Endothelial cell of umbilical vein (primary cell): ENCODE data around the gene KLHDC4. TPM values are rescaled to one million over a fixed set of nuclear protein-coding genes. Genes with fewer than 3 reads are reported as not detected.

Experiments
- BruUV-seq: library from RNA; stranded (reverse); fragments of 400-500 nt; replicated peaks from 2 replicates; lab custom pipeline; 2021; lab: Mats Ljungman, UMichigan
- CTCF ChIA-PET: fragments of 300-600, 350-600 bp; sonication (Branson Sonifier 250); formaldehyde crosslinking; loops from one replicate; lab custom pipeline; 2021; ENCODE audit warnings: antibody characterized with exemption, inconsistent platforms; lab: Charles Lee
- POLR2A ChIA-PET: fragments of 300-600, 350-600 bp; sonication (Branson Sonifier 250); formaldehyde crosslinking; loops from one replicate; lab custom pipeline; 2021; ENCODE audit warnings: antibody characterized with exemption, inconsistent platforms; lab: Charles Lee
- DNase-seq: peaks from one replicate; pipeline ENCODE4 v3.0.0-alpha.2; 2011; ENCODE audit warnings: low read depth, low spot score
- FAIRE-seq: peaks from 2 replicates; lab custom pipeline; 2011; peaks lifted over from hg19 to GRCh38; lab: Jason Lieb, UNC
- H2AFZ ChIP-seq: 2 replicates; pipeline ENCODE4 v1.6.0; 2012; ENCODE audit warnings: low read depth, low read length, control low read depth, inconsistent platforms
- H3K27ac ChIP-seq: 2 replicates; pipeline ENCODE4 v1.5.1; 2011; ENCODE audit warnings: low read depth, mild to moderate bottlenecking, control low read depth, low read length, moderate library complexity; ENCODE audit not compliant: insufficient read depth
- H3K27me3 ChIP-seq, 2 experiments: 2 replicates each; pipeline versions ENCODE4 v1.6.0 to v1.6.1; 2011; ENCODE audit warnings: low read length in 2 of 2, mixed read lengths in 1 of 2; ENCODE audit not compliant: control insufficient read depth in 2 of 2, insufficient read depth in 2 of 2
- H3K36me3 ChIP-seq, 2 experiments: 2 replicates in 1 of 2; 3 replicates in 1 of 2; pipeline ENCODE4 v1.5.1; 2011; ENCODE audit warnings: low read length in 2 of 2, mild to moderate bottlenecking in 1 of 2, moderate library complexity in 1 of 2; ENCODE audit not compliant: control insufficient read depth in 2 of 2, insufficient read depth in 2 of 2; ENCODE audit errors: extremely low read depth in 1 of 2
- H3K4me1 ChIP-seq: 3 replicates; pipeline ENCODE4 v1.5.1; 2011; ENCODE audit warnings: mild to moderate bottlenecking, low read length; ENCODE audit not compliant: control insufficient read depth, insufficient read depth; ENCODE audit errors: extremely low read depth
- H3K4me2 ChIP-seq: 2 replicates; pipeline ENCODE4 v1.6.1; 2011; ENCODE audit warnings: low read length, control low read depth, mixed read lengths; ENCODE audit not compliant: insufficient read depth
- H3K4me3 ChIP-seq, 3 experiments: fragments of 200-600 bp in 1 of 3; sonication (generic), shearing (Covaris generic) in 1 of 3; replicated peaks in 1 of 3; 2 replicates each; pipeline ENCODE4 v1.5.1; 2011 to 2016; ENCODE audit warnings: control low read depth in 3 of 3, low read length in 3 of 3, mild to moderate bottlenecking in 2 of 3, inconsistent platforms in 1 of 3, low read depth in 1 of 3, moderate library complexity in 1 of 3; ENCODE audit not compliant: insufficient read depth in 1 of 3
- H3K79me2 ChIP-seq: 2 replicates; pipeline ENCODE4 v1.6.0; 2012; ENCODE audit warnings: low read length, inconsistent platforms; ENCODE audit not compliant: control insufficient read depth, insufficient read depth
- H3K9ac ChIP-seq: replicated peaks from 2 replicates; pipeline ENCODE3; 2011; ENCODE audit warnings: low read length, control low read depth; ENCODE audit not compliant: insufficient read depth; ENCODE audit errors: extremely low read depth
- H3K9me1 ChIP-seq: replicated peaks from 3 replicates; pipeline ENCODE4 v1.6.0; 2011; ENCODE audit warnings: mild to moderate bottlenecking, low read length; ENCODE audit not compliant: control insufficient read depth, insufficient read depth; ENCODE audit errors: extremely low read depth
- H3K9me3 ChIP-seq: replicated peaks from 2 replicates; pipeline ENCODE4 v1.5.1; 2012; ENCODE audit warnings: low read length, inconsistent platforms; ENCODE audit not compliant: control insufficient read depth, insufficient read depth
- H4K20me1 ChIP-seq: replicated peaks from 2 replicates; pipeline ENCODE3; 2011; ENCODE audit warnings: mild to moderate bottlenecking, low read length; ENCODE audit not compliant: control insufficient read depth, insufficient read depth; ENCODE audit errors: extremely low read depth
- EZH2 ChIP-seq: IDR thresholded peaks from 2 replicates; pipeline ENCODE4 v1.6.1; 2012; ENCODE audit warnings: borderline replicate concordance, low read depth, mild to moderate bottlenecking, moderate library complexity, low read length, inconsistent platforms; ENCODE audit not compliant: severe bottlenecking
- FOS ChIP-seq: IDR thresholded peaks from 2 replicates; pipeline ENCODE4 v1.6.1; 2011; ENCODE audit warnings: mild to moderate bottlenecking, low read length, moderate library complexity, borderline replicate concordance; ENCODE audit not compliant: insufficient read depth
- GATA2 ChIP-seq: IDR thresholded peaks from 2 replicates; pipeline ENCODE4 v1.7.0; 2011; ENCODE audit warnings: low read depth, mild to moderate bottlenecking, moderate library complexity, mixed read lengths, low read length; ENCODE audit not compliant: insufficient read length, insufficient read depth
- JUN ChIP-seq: IDR thresholded peaks from 2 replicates; pipeline ENCODE4 v1.6.1; 2011; ENCODE audit warnings: borderline replicate concordance, low read depth; ENCODE audit not compliant: insufficient read length, insufficient read depth
- MAX ChIP-seq: IDR thresholded peaks from 2 replicates; pipeline ENCODE4 v1.6.1; 2011; ENCODE audit not compliant: insufficient read depth, insufficient read length
- MYC ChIP-seq: IDR thresholded peaks from one replicate; pipeline ENCODE4 v1.6.1; 2011; ENCODE audit warnings: mild to moderate bottlenecking, low read depth, low read length
- POLR2A ChIP-seq: IDR thresholded peaks from 2 replicates; pipeline ENCODE4 v1.6.1; 2012; ENCODE audit warnings: low read depth, mild to moderate bottlenecking, control low read depth, low read length
- POLR2AphosphoS5 ChIP-seq: IDR thresholded peaks from 2 replicates; pipeline ENCODE4 v1.6.1; 2012; ENCODE audit warnings: low read depth, mild to moderate bottlenecking, control low read depth, low read length, moderate library complexity; ENCODE audit not compliant: insufficient read depth
- dilution Hi-C: fragments of 300-500 bp; cut with MboI; formaldehyde crosslinking; loops from one replicate; pipeline ENCODE4 v1.15.0; 2019; ENCODE audit warnings: low sequenced_read_pairs; ENCODE audit not compliant: extremely low pct_ligation_motif_present
- intact Hi-C: fragments of 100-400 bp; cut with micrococcal nuclease; formaldehyde crosslinking; loops from one replicate; pipeline ENCODE4 v1.10.0; 2022
- polyA plus RNA-seq, 4 experiments: library from polyadenylated mRNA; depleted of rRNA in 3 of 4; stranded (reverse) in 3 of 4; unstranded in 1 of 4; fragments of >200 nt; gene quantifications; 2 replicates each; pipeline versions ENCODE4 v1.2.1 to v1.2.3, GENCODE V29; 2011 to 2012; ENCODE audit warnings: missing spikeins in 1 of 4
- total RNA-seq: library from RNA; stranded (reverse); gene quantifications from 2 replicates; pipeline ENCODE4 v1.2.3, GENCODE V29; 2021
- TF ChIP-seq, protein P1 (sequence below), 2 donors: IDR thresholded peaks; 1 replicate in 1 of 2; 2 replicates in 1 of 2; pipeline ENCODE4 v1.5.1; 2011; ENCODE audit warnings: low read length in 2 of 2, mild to moderate bottlenecking in 2 of 2, moderate library complexity in 2 of 2, control low read depth in 1 of 2, inconsistent platforms in 1 of 2, low read depth in 1 of 2; ENCODE audit not compliant: insufficient read depth in 1 of 2; ENCODE audit errors: extremely low read depth in 1 of 2

KLHDC4 gene
- total and polyA plus RNA-seq, 2 donors (not counting 3 experiments of a cell fraction or from before 2014, with no cell fraction given), result 24.7 to 46.2 TPM

GRCh38 chr16:87721622-87722585 lies 43.9 kb downstream of the KLHDC4 start:
- intact Hi-C loops, result no loop called here
- no peaks in the 10 kb centered on the region for H3K79me2 ChIP-seq
- no peaks in the 10 kb centered on the region for H3K9me1 ChIP-seq
- POLR2A ChIA-PET, result no interaction called here
- dilution Hi-C loops, result no loop called here
- H3K4me1 ChIP-seq, result peaks cover 6% of the 10 kb centered on the region
- no peak overlapping the region for H2AFZ ChIP-seq
- no peak overlapping the region for H3K4me3 ChIP-seq
- H3K27me3 ChIP-seq, result no peaks in the 10 kb centered on the region
- no peak overlapping the region for H3K9ac ChIP-seq
- no peak overlapping the region for H3K27ac ChIP-seq
- FAIRE-seq, result no peak
- no peaks in the 10 kb centered on the region for H3K9me3 ChIP-seq
- CTCF ChIA-PET, result interaction anchor here (1.4 to 1.8 kb wide), 2 partner anchors 17 to 133 kb away, joined by 3 to 4 read pairs; no protein-coding TSS in a partner anchor
- peaks cover 6% of the 10 kb centered on the region in 2 experiments for H3K36me3 ChIP-seq
- TF ChIP-seq MAX, result no peak
- TF ChIP-seq EZH2, result no peak
- no peak for TF ChIP-seq POLR2A
- TF ChIP-seq, protein P1, sequence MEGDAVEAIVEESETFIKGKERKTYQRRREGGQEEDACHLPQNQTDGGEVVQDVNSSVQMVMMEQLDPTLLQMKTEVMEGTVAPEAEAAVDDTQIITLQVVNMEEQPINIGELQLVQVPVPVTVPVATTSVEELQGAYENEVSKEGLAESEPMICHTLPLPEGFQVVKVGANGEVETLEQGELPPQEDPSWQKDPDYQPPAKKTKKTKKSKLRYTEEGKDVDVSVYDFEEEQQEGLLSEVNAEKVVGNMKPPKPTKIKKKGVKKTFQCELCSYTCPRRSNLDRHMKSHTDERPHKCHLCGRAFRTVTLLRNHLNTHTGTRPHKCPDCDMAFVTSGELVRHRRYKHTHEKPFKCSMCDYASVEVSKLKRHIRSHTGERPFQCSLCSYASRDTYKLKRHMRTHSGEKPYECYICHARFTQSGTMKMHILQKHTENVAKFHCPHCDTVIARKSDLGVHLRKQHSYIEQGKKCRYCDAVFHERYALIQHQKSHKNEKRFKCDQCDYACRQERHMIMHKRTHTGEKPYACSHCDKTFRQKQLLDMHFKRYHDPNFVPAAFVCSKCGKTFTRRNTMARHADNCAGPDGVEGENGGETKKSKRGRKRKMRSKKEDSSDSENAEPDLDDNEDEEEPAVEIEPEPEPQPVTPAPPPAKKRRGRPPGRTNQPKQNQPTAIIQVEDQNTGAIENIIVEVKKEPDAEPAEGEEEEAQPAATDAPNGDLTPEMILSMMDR (IDR thresholded peaks at IDR 0.05; ENCODE audit: extremely low read depth in 1 of 2, insufficient read depth in 1 of 2, low read depth in 1 of 2, low read length in 2 of 2), result no peak
- no peak for TF ChIP-seq FOS
- TF ChIP-seq MYC, result no peak
- TF ChIP-seq JUN, result no peak
- no peak for TF ChIP-seq GATA2
- TF ChIP-seq POLR2AphosphoS5, result no peak
- DNase-seq, result no peak
- H3K4me2 ChIP-seq, result no peak overlapping the region
- no peaks in the 10 kb centered on the region for H4K20me1 ChIP-seq
- BruUV-seq, result no TSS peak
